Uterus (tissue), 2 donors: ENCODE measurements around the gene DLGAP3.

ENCODE experiments used
- CTCF ChIP-seq, 4 experiments: fragments of 200-600 bp in 2 of 4; fragments of 450-650 bp in 2 of 4; sonication (generic) in 2 of 4; IDR thresholded peaks; one replicate each; pipeline ENCODE4 v1.5.1; 2016 to 2019; ENCODE audit warnings: antibody characterized with exemption in 4 of 4, mild to moderate bottlenecking in 2 of 4, moderate library complexity in 1 of 4
- POLR2A ChIP-seq, 2 donors: fragments of 450-650 bp; IDR thresholded peaks; one replicate each; pipeline ENCODE4 v1.6.1; 2016; ENCODE audit warnings: antibody characterized with exemption in 2 of 2, mild to moderate bottlenecking in 1 of 2, moderate library complexity in 1 of 2

- no peak for TF ChIP-seq POLR2A (IDR thresholded peaks at IDR 0.05)
- TF ChIP-seq CTCF (IDR thresholded peaks at IDR 0.05) = no peak
These were observed 48.4 kb upstream of the DLGAP3 start for GRCh38 chr1:34977858-34978257.
